GM19468 (cell line): ENCODE measurements around the gene PI4K2A.

Experiments used
- ATAC-seq: cut with Tn5 transposase; IDR thresholded peaks from one replicate; pipeline ENCODE4 v1.9.1; 2021; ENCODE audit warnings: mild to moderate bottlenecking, moderate library complexity, moderate number of reproducible peaks; ENCODE audit not compliant: unreplicated experiment; ENCODE audit errors: extremely low read depth

PI4K2A gene

GRCh38 chr10:97701438-97702069, 61.1 kb downstream of the PI4K2A start:
- no peak for ATAC-seq

GRCh38 chr10:97703398-97704067, 63.1 kb downstream of the PI4K2A start:
- ATAC-seq: no peak

- no peak for ATAC-seq
These were observed 63.9 kb downstream of the PI4K2A start for GRCh38 chr10:97704341-97704740.

- ATAC-seq: no peak
These were observed 64.7 kb downstream of the PI4K2A start for GRCh38 chr10:97705006-97705670.

- no peak for ATAC-seq
These were observed 66.8 kb downstream of the PI4K2A start for GRCh38 chr10:97707134-97707861.

- no peak for ATAC-seq
These were observed 67.7 kb downstream of the PI4K2A start for GRCh38 chr10:97708167-97708566.

- no peak for ATAC-seq
These were observed 68.8 kb downstream of the PI4K2A start for GRCh38 chr10:97708976-97709946.

- ATAC-seq: no peak
These were observed 71.4 kb downstream of the PI4K2A start for GRCh38 chr10:97711640-97712572.

- ATAC-seq: no peak
These were observed 72.9 kb downstream of the PI4K2A start, which contains the start of gene MARVELD1 for GRCh38 chr10:97713339-97713825. MARVELD1 (plus strand) TSS chr10:97713730; CDS start chr10:97713877, 147 bp downstream.

- no peak for ATAC-seq
These were observed 73.4 kb downstream of the PI4K2A start for GRCh38 chr10:97713826-97714400.

GRCh38 chr10:97714401-97715258, 74.2 kb downstream of the PI4K2A start:
- ATAC-seq: no peak

GRCh38 chr10:97715259-97715874, 74.9 kb downstream of the PI4K2A start:
- no peak for ATAC-seq

- no peak for ATAC-seq
These were observed 77.2 kb downstream of the PI4K2A start for GRCh38 chr10:97717627-97718026.

- ATAC-seq: no peak
These were observed 77.7 kb downstream of the PI4K2A start for GRCh38 chr10:97718178-97718577.

GRCh38 chr10:97718659-97719142, 78.2 kb downstream of the PI4K2A start:
- no peak for ATAC-seq

- ATAC-seq: no peak
These were observed 79.1 kb downstream of the PI4K2A start for GRCh38 chr10:97719602-97720001.
